Neural crest cell (in vitro differentiated cells): ENCODE results near the gene SLC30A3. TPM values are rescaled to one million over a fixed set of nuclear protein-coding genes. Genes with fewer than 3 reads are reported as not detected.

Experiments used
- DNase-seq: peaks from one replicate; pipeline ENCODE4 v3.0.0; 2021; ENCODE audit warnings: low read depth, mixed read lengths, low spot score
- H3K27ac Mint-ChIP-seq: one replicate; pipeline ENCODE4 v1.8.0; 2021; ENCODE audit warnings: mild to moderate bottlenecking, mixed read lengths; ENCODE audit not compliant: unreplicated experiment
- H3K27me3 Mint-ChIP-seq: 2 replicates; pipeline ENCODE4 v1.8.0; 2021; ENCODE audit warnings: low read depth, mild to moderate bottlenecking, mixed read lengths
- H3K36me3 Mint-ChIP-seq: 2 replicates; pipeline ENCODE4 v1.8.0; 2021; ENCODE audit warnings: low read depth, mild to moderate bottlenecking, mixed read lengths
- H3K4me1 Mint-ChIP-seq: 2 replicates; pipeline ENCODE4 v1.8.0; 2021; ENCODE audit warnings: mixed read lengths
- H3K4me3 Mint-ChIP-seq: one replicate; pipeline ENCODE4 v1.8.0; 2021; ENCODE audit warnings: mild to moderate bottlenecking, mixed read lengths
- H3K9me3 Mint-ChIP-seq: 2 replicates; pipeline ENCODE4 v1.8.0; 2021; ENCODE audit warnings: mixed read lengths
- total RNA-seq: library from RNA; stranded (reverse); gene quantifications from 2 replicates; pipeline ENCODE4 v1.2.1, GENCODE V29; 2021
- TF ChIP-seq, protein P1 (sequence below): fragments of 200-600 bp; sonication (generic); conservative IDR thresholded peaks from 2 replicates; pipeline ENCODE4 v1.5.0; 2021; ENCODE audit warnings: antibody characterized with exemption, mild to moderate bottlenecking

Gene SLC30A3
- total RNA-seq, 1 donor from 2014 or later, result 0.93 TPM

GRCh38 chr2:27256855-27257454 is 5.9 kb downstream of the SLC30A3 start:
- TF ChIP-seq, protein P1, sequence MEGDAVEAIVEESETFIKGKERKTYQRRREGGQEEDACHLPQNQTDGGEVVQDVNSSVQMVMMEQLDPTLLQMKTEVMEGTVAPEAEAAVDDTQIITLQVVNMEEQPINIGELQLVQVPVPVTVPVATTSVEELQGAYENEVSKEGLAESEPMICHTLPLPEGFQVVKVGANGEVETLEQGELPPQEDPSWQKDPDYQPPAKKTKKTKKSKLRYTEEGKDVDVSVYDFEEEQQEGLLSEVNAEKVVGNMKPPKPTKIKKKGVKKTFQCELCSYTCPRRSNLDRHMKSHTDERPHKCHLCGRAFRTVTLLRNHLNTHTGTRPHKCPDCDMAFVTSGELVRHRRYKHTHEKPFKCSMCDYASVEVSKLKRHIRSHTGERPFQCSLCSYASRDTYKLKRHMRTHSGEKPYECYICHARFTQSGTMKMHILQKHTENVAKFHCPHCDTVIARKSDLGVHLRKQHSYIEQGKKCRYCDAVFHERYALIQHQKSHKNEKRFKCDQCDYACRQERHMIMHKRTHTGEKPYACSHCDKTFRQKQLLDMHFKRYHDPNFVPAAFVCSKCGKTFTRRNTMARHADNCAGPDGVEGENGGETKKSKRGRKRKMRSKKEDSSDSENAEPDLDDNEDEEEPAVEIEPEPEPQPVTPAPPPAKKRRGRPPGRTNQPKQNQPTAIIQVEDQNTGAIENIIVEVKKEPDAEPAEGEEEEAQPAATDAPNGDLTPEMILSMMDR, result no peak
- Mint-ChIP-seq H3K27me3 (peaks cover 67% of the 10 kb centered on the region), H3K27ac (no peak overlapping the region), H3K36me3 (no peaks in the 10 kb centered on the region), H3K4me3 (no peak overlapping the region), H3K4me1 (peaks cover 4% of the 10 kb centered on the region), H3K9me3 (no peaks in the 10 kb centered on the region)
- no peak for DNase-seq

GRCh38 chr2:27255660-27256059 is 7.2 kb downstream of the SLC30A3 start:
- peaks cover 60% of the 10 kb centered on the region for H3K27me3 Mint-ChIP-seq
- DNase-seq, result no peak
- no peak overlapping the region for H3K27ac Mint-ChIP-seq
- TF ChIP-seq, protein P1, result no peak
- no peaks in the 10 kb centered on the region for H3K36me3 Mint-ChIP-seq
- H3K9me3 Mint-ChIP-seq, result no peaks in the 10 kb centered on the region
- no peak overlapping the region for H3K4me3 Mint-ChIP-seq
- H3K4me1 Mint-ChIP-seq, result peaks cover 8% of the 10 kb centered on the region

DNA sequence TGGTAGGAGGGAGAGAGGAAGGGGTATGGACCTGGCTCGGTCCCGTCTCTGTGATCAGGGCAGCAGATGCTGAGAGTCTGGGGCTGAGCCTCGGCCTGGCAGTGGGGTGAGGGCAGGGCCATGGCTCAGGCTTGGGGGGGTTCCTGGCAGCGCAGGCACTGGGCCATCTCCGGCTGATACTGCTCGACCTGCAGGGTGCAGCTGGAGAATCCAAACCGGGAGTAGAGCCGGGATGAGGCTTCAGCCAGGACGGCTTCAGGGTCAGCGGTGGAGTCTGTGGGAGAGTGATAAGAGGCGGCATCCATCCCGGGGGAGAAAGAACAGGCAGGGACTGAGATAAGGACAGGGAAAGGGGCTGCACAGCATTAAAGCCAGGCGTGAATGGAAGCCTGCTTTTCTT is 7.7 kb downstream of the SLC30A3 start:
- Mint-ChIP-seq H3K9me3 (no peaks in the 10 kb centered on the region), H3K4me1 (peaks cover 8% of the 10 kb centered on the region), H3K27me3 (peaks cover 55% of the 10 kb centered on the region), H3K27ac (no peak overlapping the region), H3K4me3 (no peak overlapping the region), H3K36me3 (no peaks in the 10 kb centered on the region)
- DNase-seq, result no peak
- TF ChIP-seq, protein P1, result no peak

DNA sequence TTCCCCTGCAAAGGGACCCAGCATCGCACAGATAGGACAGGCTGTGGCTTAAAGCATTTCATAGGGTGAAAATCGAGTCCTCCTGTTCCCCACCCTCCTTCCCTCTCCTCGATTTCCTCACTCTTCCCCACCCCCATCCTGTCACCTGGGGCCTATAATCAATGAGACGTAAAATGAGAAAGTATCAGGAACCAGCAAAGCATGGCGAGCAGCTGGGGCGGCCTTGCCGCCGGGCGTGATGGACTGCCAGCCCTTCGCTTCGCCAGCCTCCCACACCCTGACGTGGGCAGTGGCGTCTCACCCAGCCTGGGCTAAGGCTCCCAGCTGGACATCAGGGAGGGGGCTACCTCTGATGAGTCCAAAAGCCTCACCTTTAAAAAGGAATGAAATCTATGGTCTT is 11.1 kb downstream of the SLC30A3 start:
- no peaks in the 10 kb centered on the region for H3K9me3 Mint-ChIP-seq
- no peak for DNase-seq
- H3K27ac Mint-ChIP-seq, result no peak overlapping the region
- no peaks in the 10 kb centered on the region for H3K36me3 Mint-ChIP-seq
- peaks cover 8% of the 10 kb centered on the region for H3K4me1 Mint-ChIP-seq
- H3K4me3 Mint-ChIP-seq, result no peak overlapping the region
- TF ChIP-seq, protein P1, result no peak
- H3K27me3 Mint-ChIP-seq, result peaks cover 31% of the 10 kb centered on the region

DNA sequence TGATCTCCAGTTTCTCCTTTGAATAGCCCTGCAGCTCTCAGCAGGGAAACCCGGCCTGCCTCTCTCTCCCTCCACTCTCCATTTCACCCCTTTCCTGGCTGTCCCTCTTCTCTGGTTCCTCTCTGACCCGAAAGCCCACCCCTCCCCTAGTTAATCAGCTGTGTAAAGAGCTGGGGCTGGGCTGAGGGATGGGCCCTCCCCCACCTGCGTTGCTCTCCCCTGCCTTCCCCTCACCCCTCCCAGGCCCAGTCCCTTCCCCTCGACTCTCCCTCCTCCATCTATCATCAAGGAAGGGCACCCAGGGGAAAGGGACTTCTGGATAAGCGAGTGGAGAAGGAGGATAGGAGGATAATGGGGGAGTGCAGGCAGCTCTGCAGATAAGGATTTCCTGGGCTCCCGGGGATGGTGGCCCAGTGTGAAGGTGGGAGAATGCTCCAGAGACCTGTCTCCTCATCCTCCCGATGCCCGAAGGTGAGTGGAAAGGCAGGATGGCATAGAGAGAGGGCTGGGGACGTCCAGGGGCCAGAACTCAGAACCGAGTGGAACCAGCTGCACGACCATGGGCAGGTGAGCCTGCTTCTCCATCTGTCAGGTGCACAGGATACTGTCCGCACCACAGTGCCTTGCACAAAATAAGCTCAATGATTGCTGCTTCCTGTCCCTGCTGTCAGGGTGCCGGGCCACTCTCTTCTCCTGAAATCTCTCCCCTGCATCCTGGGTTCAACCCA is 12.0 kb downstream of the SLC30A3 start:
- TF ChIP-seq, protein P1, result no peak
- Mint-ChIP-seq H3K4me3 (no peak overlapping the region), H3K27me3 (peaks cover 22% of the 10 kb centered on the region), H3K36me3 (no peaks in the 10 kb centered on the region), H3K9me3 (no peaks in the 10 kb centered on the region), H3K27ac (no peak overlapping the region), H3K4me1 (peaks cover 8% of the 10 kb centered on the region)
- DNase-seq, result no peak
